ENCODE measurements around the gene IFT22.

Gene IFT22

DNA sequence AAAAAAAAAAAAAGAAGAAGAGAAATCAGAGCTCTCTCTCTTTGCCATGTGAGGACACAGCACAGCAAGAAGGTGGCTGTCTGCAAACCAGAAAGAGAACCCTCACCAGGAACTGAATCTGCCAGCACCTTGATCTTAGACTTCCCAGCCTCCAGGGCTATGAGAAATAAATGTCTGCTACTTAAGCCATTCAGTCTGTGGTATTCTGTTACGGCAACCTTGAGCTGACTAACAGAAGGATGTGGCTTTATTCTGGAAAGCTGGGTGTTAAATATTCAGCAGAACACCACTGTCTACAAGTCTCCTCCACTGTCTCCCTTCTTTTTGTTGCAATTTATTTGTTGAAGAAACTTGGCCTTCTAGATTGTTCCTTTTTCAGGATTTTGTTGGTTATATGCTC is 46.1 kb upstream of the IFT22 start (continued):
- TF ChIP-seq, protein P1, sequence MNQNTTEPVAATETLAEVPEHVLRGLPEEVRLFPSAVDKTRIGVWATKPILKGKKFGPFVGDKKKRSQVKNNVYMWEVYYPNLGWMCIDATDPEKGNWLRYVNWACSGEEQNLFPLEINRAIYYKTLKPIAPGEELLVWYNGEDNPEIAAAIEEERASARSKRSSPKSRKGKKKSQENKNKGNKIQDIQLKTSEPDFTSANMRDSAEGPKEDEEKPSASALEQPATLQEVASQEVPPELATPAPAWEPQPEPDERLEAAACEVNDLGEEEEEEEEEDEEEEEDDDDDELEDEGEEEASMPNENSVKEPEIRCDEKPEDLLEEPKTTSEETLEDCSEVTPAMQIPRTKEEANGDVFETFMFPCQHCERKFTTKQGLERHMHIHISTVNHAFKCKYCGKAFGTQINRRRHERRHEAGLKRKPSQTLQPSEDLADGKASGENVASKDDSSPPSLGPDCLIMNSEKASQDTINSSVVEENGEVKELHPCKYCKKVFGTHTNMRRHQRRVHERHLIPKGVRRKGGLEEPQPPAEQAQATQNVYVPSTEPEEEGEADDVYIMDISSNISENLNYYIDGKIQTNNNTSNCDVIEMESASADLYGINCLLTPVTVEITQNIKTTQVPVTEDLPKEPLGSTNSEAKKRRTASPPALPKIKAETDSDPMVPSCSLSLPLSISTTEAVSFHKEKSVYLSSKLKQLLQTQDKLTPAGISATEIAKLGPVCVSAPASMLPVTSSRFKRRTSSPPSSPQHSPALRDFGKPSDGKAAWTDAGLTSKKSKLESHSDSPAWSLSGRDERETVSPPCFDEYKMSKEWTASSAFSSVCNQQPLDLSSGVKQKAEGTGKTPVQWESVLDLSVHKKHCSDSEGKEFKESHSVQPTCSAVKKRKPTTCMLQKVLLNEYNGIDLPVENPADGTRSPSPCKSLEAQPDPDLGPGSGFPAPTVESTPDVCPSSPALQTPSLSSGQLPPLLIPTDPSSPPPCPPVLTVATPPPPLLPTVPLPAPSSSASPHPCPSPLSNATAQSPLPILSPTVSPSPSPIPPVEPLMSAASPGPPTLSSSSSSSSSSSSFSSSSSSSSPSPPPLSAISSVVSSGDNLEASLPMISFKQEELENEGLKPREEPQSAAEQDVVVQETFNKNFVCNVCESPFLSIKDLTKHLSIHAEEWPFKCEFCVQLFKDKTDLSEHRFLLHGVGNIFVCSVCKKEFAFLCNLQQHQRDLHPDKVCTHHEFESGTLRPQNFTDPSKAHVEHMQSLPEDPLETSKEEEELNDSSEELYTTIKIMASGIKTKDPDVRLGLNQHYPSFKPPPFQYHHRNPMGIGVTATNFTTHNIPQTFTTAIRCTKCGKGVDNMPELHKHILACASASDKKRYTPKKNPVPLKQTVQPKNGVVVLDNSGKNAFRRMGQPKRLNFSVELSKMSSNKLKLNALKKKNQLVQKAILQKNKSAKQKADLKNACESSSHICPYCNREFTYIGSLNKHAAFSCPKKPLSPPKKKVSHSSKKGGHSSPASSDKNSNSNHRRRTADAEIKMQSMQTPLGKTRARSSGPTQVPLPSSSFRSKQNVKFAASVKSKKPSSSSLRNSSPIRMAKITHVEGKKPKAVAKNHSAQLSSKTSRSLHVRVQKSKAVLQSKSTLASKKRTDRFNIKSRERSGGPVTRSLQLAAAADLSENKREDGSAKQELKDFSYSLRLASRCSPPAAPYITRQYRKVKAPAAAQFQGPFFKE (tag by site-specific recombination; IDR thresholded peaks at IDR 0.05; ENCODE audit: borderline replicate concordance), result no peak
- TF ChIP-seq ZNF76 (tag by site-specific recombination; IDR thresholded peaks at IDR 0.05; ENCODE audit: borderline replicate concordance, low read depth) (no peak), MEIS1 (CRISPR knock-in tag; IDR thresholded peaks at IDR 0.05; ENCODE audit: borderline replicate concordance) (no peak), EGR2 (tag by site-specific recombination; IDR thresholded peaks at IDR 0.05; ENCODE audit: low read depth) (no peak)

DNA sequence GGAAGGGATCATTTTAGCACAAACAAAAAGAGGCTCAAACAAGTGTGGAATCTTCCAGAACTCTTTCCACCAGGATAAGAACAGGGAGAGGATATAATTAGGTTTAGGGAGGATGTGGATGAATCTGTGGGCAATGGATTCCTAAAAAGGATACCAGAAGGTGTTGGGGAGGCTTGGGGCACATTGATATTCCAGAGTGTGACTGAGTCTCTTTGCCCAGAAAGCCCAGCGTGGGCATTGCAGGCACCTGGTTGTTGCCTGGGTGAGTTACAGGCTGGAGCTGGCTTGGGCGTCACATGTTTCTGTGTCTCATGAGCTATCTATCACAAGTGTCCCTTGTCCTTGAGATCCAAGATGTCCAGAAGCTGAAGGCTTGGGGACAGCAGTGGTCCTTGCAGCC is 44.3 kb upstream of the IFT22 start:
- TF ChIP-seq, protein P2, sequence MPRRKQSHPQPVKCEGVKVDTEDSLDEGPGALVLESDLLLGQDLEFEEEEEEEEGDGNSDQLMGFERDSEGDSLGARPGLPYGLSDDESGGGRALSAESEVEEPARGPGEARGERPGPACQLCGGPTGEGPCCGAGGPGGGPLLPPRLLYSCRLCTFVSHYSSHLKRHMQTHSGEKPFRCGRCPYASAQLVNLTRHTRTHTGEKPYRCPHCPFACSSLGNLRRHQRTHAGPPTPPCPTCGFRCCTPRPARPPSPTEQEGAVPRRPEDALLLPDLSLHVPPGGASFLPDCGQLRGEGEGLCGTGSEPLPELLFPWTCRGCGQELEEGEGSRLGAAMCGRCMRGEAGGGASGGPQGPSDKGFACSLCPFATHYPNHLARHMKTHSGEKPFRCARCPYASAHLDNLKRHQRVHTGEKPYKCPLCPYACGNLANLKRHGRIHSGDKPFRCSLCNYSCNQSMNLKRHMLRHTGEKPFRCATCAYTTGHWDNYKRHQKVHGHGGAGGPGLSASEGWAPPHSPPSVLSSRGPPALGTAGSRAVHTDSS (tag by site-specific recombination; IDR thresholded peaks at IDR 0.05), result no peak
- TF ChIP-seq ZBTB1 (tag by site-specific recombination; IDR thresholded peaks at IDR 0.05) (no peak), ZNF660 (tag by site-specific recombination; IDR thresholded peaks at IDR 0.05) (no peak), ZNF624 (tag by site-specific recombination; IDR thresholded peaks at IDR 0.05) (no peak), ZNF585B (tag by site-specific recombination; IDR thresholded peaks at IDR 0.05) (no peak), MEIS1 (CRISPR knock-in tag; IDR thresholded peaks at IDR 0.05; ENCODE audit: borderline replicate concordance) (no peak), KLF7 (tag by site-specific recombination; IDR thresholded peaks at IDR 0.05; ENCODE audit: borderline replicate concordance) (no peak), ZNF221 (tag by site-specific recombination; IDR thresholded peaks at IDR 0.05; ENCODE audit: borderline replicate concordance) (no peak)
- TF ChIP-seq, protein P3, sequence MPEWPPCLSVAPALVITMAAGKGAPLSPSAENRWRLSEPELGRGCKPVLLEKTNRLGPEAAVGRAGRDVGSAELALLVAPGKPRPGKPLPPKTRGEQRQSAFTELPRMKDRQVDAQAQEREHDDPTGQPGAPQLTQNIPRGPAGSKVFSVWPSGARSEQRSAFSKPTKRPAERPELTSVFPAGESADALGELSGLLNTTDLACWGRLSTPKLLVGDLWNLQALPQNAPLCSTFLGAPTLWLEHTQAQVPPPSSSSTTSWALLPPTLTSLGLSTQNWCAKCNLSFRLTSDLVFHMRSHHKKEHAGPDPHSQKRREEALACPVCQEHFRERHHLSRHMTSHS (tag by site-specific recombination; IDR thresholded peaks at IDR 0.05), result no peak
- POLR2A ChIA-PET, result interaction anchor here (0.7 kb wide), 1 partner anchor 166 kb away, joined by 7 read pairs; no protein-coding TSS in a partner anchor

DNA sequence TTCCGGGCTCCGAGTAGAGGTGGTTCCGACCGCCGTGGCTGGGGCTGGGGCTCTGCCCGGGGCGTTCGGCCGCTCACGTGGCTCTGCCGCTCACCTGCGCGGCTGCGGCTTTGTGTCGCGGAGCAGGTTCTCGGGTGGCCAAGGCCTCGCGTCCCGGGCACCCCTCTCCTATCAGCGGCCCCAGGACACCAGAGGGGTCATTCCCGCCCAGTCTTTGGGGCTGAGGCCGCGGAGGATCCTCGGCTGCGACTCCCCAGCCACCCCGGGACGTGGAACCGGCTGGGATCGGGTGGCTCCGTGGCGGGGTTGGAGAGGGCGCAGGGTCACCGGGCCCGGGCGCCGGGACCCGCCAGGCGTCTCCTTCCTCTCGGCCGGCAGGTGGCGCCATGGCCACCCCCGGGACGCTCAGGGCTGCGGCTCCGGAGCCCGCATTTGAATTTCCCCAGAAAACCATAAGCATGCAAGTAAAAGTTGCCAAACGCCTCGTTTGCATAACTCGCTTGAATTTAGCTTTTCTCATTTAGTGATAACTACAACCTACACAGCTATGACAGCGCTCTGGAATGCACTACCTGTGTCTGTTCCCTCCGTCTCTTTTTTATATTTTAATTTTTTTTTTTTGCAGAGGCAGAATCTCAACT is 42.2 kb upstream of the IFT22 start:
- peak overlapping the region; percentile 53 for H3K4me3 ChIP-seq (ENCODE audit: low read depth, low read length)
- no peaks in the 10 kb centered on the region for H3K4me1 ChIP-seq (ENCODE audit: control insufficient read depth, insufficient read depth, low read length)
- H3K27ac ChIP-seq (ENCODE audit: extremely low read depth, low read depth, low read length), result peak overlapping the region; percentile 66; the same call in 1 of the 2 replicates
- ChIA-PET POLR2A (interaction anchor here (1.3 to 2.5 kb wide), 2 partner anchors 42 to 131 kb away, joined by 3 to 14 read pairs; partner anchors contain the start of gene IFT22), CTCF (interaction anchor here (0.6 to 3.1 kb wide), 35 partner anchors 10 to 682 kb away, joined by 3 to 37 read pairs (median 4); no protein-coding TSS in a partner anchor)
- H3K36me3 ChIP-seq (ENCODE audit: control insufficient read depth in 2 of 2, insufficient read depth in 1 of 2, low read length in 2 of 2), result no peaks in the 10 kb centered on the region
- H3K9me3 ChIP-seq (ENCODE audit: control insufficient read depth, insufficient read depth, low read depth, low read length), result no peaks in the 10 kb centered on the region
- TF ChIP-seq, protein P4, sequence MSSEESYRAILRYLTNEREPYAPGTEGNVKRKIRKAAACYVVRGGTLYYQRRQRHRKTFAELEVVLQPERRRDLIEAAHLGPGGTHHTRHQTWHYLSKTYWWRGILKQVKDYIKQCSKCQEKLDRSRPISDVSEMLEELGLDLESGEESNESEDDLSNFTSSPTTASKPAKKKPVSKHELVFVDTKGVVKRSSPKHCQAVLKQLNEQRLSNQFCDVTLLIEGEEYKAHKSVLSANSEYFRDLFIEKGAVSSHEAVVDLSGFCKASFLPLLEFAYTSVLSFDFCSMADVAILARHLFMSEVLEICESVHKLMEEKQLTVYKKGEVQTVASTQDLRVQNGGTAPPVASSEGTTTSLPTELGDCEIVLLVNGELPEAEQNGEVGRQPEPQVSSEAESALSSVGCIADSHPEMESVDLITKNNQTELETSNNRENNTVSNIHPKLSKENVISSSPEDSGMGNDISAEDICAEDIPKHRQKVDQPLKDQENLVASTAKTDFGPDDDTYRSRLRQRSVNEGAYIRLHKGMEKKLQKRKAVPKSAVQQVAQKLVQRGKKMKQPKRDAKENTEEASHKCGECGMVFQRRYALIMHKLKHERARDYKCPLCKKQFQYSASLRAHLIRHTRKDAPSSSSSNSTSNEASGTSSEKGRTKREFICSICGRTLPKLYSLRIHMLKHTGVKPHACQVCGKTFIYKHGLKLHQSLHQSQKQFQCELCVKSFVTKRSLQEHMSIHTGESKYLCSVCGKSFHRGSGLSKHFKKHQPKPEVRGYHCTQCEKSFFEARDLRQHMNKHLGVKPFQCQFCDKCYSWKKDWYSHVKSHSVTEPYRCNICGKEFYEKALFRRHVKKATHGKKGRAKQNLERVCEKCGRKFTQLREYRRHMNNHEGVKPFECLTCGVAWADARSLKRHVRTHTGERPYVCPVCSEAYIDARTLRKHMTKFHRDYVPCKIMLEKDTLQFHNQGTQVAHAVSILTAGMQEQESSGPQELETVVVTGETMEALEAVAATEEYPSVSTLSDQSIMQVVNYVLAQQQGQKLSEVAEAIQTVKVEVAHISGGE (tag by site-specific recombination; conservative IDR thresholded peaks at IDR 0.05; ENCODE audit: low read depth), result peak; percentile 38
- TF ChIP-seq ZNF747 (tag by site-specific recombination; IDR thresholded peaks at IDR 0.05) (no peak), ZNF391 (tag by site-specific recombination; IDR thresholded peaks at IDR 0.05; ENCODE audit: borderline replicate concordance, low read depth) (peak; percentile 78), ZBTB1 (tag by site-specific recombination; IDR thresholded peaks at IDR 0.05) (no peak), GLIS2 (tag by site-specific recombination; IDR thresholded peaks at IDR 0.05) (peak; percentile 50), SP3 (tag by site-specific recombination; IDR thresholded peaks at IDR 0.05) (no peak), YY1 (tag by site-specific recombination; IDR thresholded peaks at IDR 0.05) (no peak), SCRT1 (tag by site-specific recombination; IDR thresholded peaks at IDR 0.05; ENCODE audit: borderline replicate concordance) (no peak), ZNF266 (tag by site-specific recombination; IDR thresholded peaks at IDR 0.05; ENCODE audit: low read depth) (no peak)

More for the DNA sequence above, 44.3 kb upstream of the IFT22 start:
- Histone ChIP-seq H3K4me1 (ENCODE audit: control insufficient read depth, insufficient read depth, low read length) (no peaks in the 10 kb centered on the region), H3K4me3 (ENCODE audit: low read depth, low read length) (no peak overlapping the region), H3K27ac (ENCODE audit: extremely low read depth, low read depth, low read length) (no peak overlapping the region), H3K36me3 (ENCODE audit: control insufficient read depth in 2 of 2, insufficient read depth in 1 of 2, low read length in 2 of 2) (no peaks in the 10 kb centered on the region), H3K9me3 (ENCODE audit: control insufficient read depth, insufficient read depth, low read depth, low read length) (no peaks in the 10 kb centered on the region)
- CTCF ChIA-PET, result interaction anchor here (3.0 kb wide), 1 partner anchor 45 kb away, joined by 21 read pairs; no protein-coding TSS in a partner anchor
